Measurements from ENCODE around the gene GALNT13. TPM values are rescaled to one million over a fixed set of nuclear protein-coding genes. Genes with fewer than 3 reads are reported as not detected.

GALNT13 gene
- total and polyA plus RNA-seq, 10 of the 15 experiments (the other 5 are each of a cell fraction or from before 2014, with no cell fraction given) = 0.04 TPM; not detected in 9

GRCh38 chr2:154370873-154371272 lies 499.2 kb downstream of the GALNT13 start:
- no peak for FAIRE-seq
- no peak overlapping the region for H3K9ac ChIP-seq (ENCODE audit: control insufficient read depth, insufficient read depth, low read length)
- ATAC-seq = no peak
- H4K20me1 ChIP-seq (ENCODE audit: control insufficient read depth, insufficient read depth) = no peaks in the 10 kb centered on the region
- no peaks in the 10 kb centered on the region for H3K36me3 ChIP-seq (ENCODE audit: control insufficient read depth in 2 of 2, insufficient read depth in 2 of 2, low read length in 1 of 2)
- intact Hi-C loops (cut with micrococcal nuclease; ENCODE audit: unreplicated experiment) (loop anchor here (10.0 kb wide), 5 partner anchors 586 to 1616 kb away; no protein-coding TSS in a partner anchor), in situ Hi-C loops (cut with MboI) (no loop called here)
- ChIA-PET SMC1A (ENCODE audit: uncharacterized antibody, unreplicated experiment) (interaction anchor here (2.1 kb wide), 1 partner anchor 11 kb away, joined by 4 read pairs; no protein-coding TSS in a partner anchor), CTCF (no interaction called here), POLR2A (no interaction called here), RAD21 (ENCODE audit: unreplicated experiment) (no interaction called here)
- TF ChIP-seq PAX8 (IDR thresholded peaks at IDR 0.05) (no peak), TARDBP (IDR thresholded peaks at IDR 0.05; ENCODE audit: borderline replicate concordance) (no peak)
- H3K79me2 ChIP-seq (ENCODE audit: control insufficient read depth, insufficient read depth, low read length) = no peaks in the 10 kb centered on the region
- no TSS peak for BruUV-seq (replicated peaks)
- no peak for DNase-seq (ENCODE audit: low read depth, low spot score)
- H3K4me1 ChIP-seq (ENCODE audit: control insufficient read depth, insufficient read depth, low read length) = no peaks in the 10 kb centered on the region
- no peak overlapping the region for H3K4me3 ChIP-seq
- no peaks in the 10 kb centered on the region for H3K9me3 ChIP-seq (replicated peaks; ENCODE audit: control insufficient read depth, insufficient read depth, low read length)
- H3K27me3 ChIP-seq (replicated peaks in 1 of 2; ENCODE audit: control insufficient read depth in 2 of 2, insufficient read depth in 2 of 2, low read length in 1 of 2) = no peaks in the 10 kb centered on the region; a peak in 1 of 4 replicates
- no peak overlapping the region for H3K4me2 ChIP-seq (ENCODE audit: control insufficient read depth, insufficient read depth)
- H3K27ac ChIP-seq (ENCODE audit: control insufficient read depth, insufficient read depth) = no peak overlapping the region
- H2AFZ ChIP-seq (ENCODE audit: control insufficient read depth, low read depth, low read length) = no peak overlapping the region

- 0% methylated on average over 1 of the region's 1 CpG for WGBS (ENCODE audit: insufficient coverage, insufficient replicate concordance, low lambda C conversion rate, missing lambda C conversion rate)
- ChIA-PET RAD21 (ENCODE audit: unreplicated experiment) (no interaction called here), CTCF (interaction anchor here (1.1 to 1.4 kb wide), 2 partner anchors 11 to 1511 kb away, joined by 4 to 5 read pairs; no protein-coding TSS in a partner anchor), POLR2A (no interaction called here), SMC1A (ENCODE audit: uncharacterized antibody, unreplicated experiment) (no interaction called here)
- Histone ChIP-seq H3K36me3 (ENCODE audit: control insufficient read depth in 2 of 2, insufficient read depth in 2 of 2, low read length in 1 of 2) (no peaks in the 10 kb centered on the region), H3K4me2 (ENCODE audit: control insufficient read depth, insufficient read depth) (no peak overlapping the region), H2AFZ (ENCODE audit: control insufficient read depth, low read depth, low read length) (no peak overlapping the region), H3K27me3 (replicated peaks in 1 of 2; ENCODE audit: control insufficient read depth in 2 of 2, insufficient read depth in 2 of 2, low read length in 1 of 2) (no peaks in the 10 kb centered on the region), H3K9ac (ENCODE audit: control insufficient read depth, insufficient read depth, low read length) (no peak overlapping the region), H3K79me2 (ENCODE audit: control insufficient read depth, insufficient read depth, low read length) (no peaks in the 10 kb centered on the region), H4K20me1 (ENCODE audit: control insufficient read depth, insufficient read depth) (no peaks in the 10 kb centered on the region), H3K4me3 (no peak overlapping the region), H3K27ac (ENCODE audit: control insufficient read depth, insufficient read depth) (no peak overlapping the region), H3K4me1 (ENCODE audit: control insufficient read depth, insufficient read depth, low read length) (no peaks in the 10 kb centered on the region), H3K9me3 (replicated peaks; ENCODE audit: control insufficient read depth, insufficient read depth, low read length) (no peaks in the 10 kb centered on the region)
- intact Hi-C loops (cut with micrococcal nuclease; ENCODE audit: unreplicated experiment) = loop anchor here (10.0 kb wide), 5 partner anchors 590 to 1620 kb away; no protein-coding TSS in a partner anchor
- DNase-seq (ENCODE audit: low read depth, low spot score) (no peak), ATAC-seq (no peak), FAIRE-seq (no peak)
- no peak for TF ChIP-seq JUNB (IDR thresholded peaks at IDR 0.05)
- no peak for TF ChIP-seq YY1 (IDR thresholded peaks at IDR 0.05; ENCODE audit: low read depth, low read length)
- TF ChIP-seq POU2F2 (IDR thresholded peaks at IDR 0.05; ENCODE audit: borderline replicate concordance, low read depth, low read length) = no peak
- TF ChIP-seq SPI1 (IDR thresholded peaks at IDR 0.05; ENCODE audit: borderline replicate concordance, insufficient read depth, low read depth, low read length) = no peak
- no peak for TF ChIP-seq ATF3 (IDR thresholded peaks at IDR 0.05; ENCODE audit: borderline replicate concordance, extremely low read depth, low read depth, low read length)
- in situ Hi-C loops (cut with MboI) = no loop called here
- no TSS peak for BruUV-seq (replicated peaks)
Measured at GRCh38 chr2:154374416-154374815, 502.7 kb downstream of the GALNT13 start.

All from GM12878 (cell line).